Measurements from ENCODE around the gene TAX1BP1. TPM values are rescaled to one million over a fixed set of nuclear protein-coding genes. Genes with fewer than 3 reads are reported as not detected.

The TAX1BP1 gene
- total RNA-seq, 1 donor from 2014 or later, result 133 TPM

DNA sequence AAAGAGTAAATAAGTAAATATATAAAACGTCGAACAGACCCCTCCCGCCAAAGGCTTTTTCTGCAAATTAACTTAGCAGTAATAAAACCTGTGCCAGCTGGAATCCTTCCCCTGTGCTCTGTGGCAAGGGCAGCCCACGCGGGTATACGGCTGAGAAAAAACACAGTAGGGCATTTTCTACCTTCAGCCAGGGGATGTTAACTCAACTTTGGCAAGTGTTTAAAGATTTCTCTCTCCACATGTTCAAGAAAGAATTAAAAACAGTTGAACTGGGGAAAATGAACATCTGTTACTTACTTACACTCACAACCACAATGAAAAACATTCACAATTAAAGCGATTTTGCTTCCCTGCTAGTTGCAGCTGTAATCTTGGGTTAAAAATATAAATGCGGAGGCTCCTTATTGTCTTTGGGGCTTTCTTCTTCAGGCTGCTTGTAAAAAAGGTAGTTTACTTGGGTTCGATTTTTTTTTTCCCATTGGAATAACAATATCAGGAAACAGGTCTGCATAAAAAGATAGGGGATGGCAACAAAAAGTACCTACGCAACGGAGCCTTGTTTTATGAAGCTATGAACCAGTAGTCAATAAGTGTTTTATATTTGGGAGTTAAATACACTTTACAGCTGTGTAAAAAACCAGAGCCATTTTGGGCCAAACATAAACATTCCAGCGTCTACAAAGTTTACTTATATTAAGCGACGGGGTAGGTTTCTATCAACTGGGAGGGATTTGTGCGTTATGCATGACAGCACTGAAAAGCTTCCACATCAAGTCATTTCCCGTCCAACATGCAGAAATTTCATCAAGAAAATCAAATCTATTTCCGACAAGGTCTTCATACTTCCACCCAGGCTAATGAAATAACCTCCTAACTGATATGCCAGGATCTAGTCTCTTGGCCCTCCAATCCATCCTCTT, 132.7 kb downstream of the TAX1BP1 start:
- TF ChIP-seq EZH2 (IDR thresholded peaks at IDR 0.05; ENCODE audit: insufficient read depth, low read length), result no peak
- TF ChIP-seq, protein P1, sequence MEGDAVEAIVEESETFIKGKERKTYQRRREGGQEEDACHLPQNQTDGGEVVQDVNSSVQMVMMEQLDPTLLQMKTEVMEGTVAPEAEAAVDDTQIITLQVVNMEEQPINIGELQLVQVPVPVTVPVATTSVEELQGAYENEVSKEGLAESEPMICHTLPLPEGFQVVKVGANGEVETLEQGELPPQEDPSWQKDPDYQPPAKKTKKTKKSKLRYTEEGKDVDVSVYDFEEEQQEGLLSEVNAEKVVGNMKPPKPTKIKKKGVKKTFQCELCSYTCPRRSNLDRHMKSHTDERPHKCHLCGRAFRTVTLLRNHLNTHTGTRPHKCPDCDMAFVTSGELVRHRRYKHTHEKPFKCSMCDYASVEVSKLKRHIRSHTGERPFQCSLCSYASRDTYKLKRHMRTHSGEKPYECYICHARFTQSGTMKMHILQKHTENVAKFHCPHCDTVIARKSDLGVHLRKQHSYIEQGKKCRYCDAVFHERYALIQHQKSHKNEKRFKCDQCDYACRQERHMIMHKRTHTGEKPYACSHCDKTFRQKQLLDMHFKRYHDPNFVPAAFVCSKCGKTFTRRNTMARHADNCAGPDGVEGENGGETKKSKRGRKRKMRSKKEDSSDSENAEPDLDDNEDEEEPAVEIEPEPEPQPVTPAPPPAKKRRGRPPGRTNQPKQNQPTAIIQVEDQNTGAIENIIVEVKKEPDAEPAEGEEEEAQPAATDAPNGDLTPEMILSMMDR (IDR thresholded peaks at IDR 0.05; ENCODE audit: insufficient read depth, low read depth, low read length), result no peak
- Histone ChIP-seq H4K20me1 (ENCODE audit: insufficient read depth, low read length) (peaks cover 4% of the 10 kb centered on the region), H3K4me2 (ENCODE audit: low read length) (no peak overlapping the region), H3K27me3 (ENCODE audit: insufficient read depth, low read length) (no peaks in the 10 kb centered on the region), H2AFZ (ENCODE audit: low read depth, low read length) (no peak overlapping the region), H3K9me3 (ENCODE audit: insufficient read depth, low read depth, low read length) (no peaks in the 10 kb centered on the region), H3K79me2 (ENCODE audit: insufficient read depth, low read length) (no peaks in the 10 kb centered on the region), H3K4me3 (ENCODE audit: insufficient read depth, low read depth, low read length) (no peak overlapping the region), H3K4me1 (ENCODE audit: insufficient read depth, low read length) (peaks cover 7% of the 10 kb centered on the region), H3K27ac (ENCODE audit: low read depth, low read length) (no peak overlapping the region), H3K9ac (ENCODE audit: low read length) (no peak overlapping the region), H3K36me3 (ENCODE audit: insufficient read depth, low read length) (no peaks in the 10 kb centered on the region)
- H3K4me1 Mint-ChIP-seq (ENCODE audit: low read depth, unreplicated experiment), result peaks cover 11% of the 10 kb centered on the region
- H3K27ac Mint-ChIP-seq (ENCODE audit: unreplicated experiment), result no peak overlapping the region
- FAIRE-seq, result no peak
- peaks cover 5% of the 10 kb centered on the region for H3K9me3 Mint-ChIP-seq (ENCODE audit: unreplicated experiment)
- no peak for DNase-seq (ENCODE audit: low read depth)
- peaks cover 17% of the 10 kb centered on the region for H3K36me3 Mint-ChIP-seq (ENCODE audit: low read depth, unreplicated experiment)
- no peaks in the 10 kb centered on the region for H3K27me3 Mint-ChIP-seq (ENCODE audit: low read depth, unreplicated experiment)
- no peak overlapping the region for H3K4me3 Mint-ChIP-seq (ENCODE audit: unreplicated experiment)

DNA sequence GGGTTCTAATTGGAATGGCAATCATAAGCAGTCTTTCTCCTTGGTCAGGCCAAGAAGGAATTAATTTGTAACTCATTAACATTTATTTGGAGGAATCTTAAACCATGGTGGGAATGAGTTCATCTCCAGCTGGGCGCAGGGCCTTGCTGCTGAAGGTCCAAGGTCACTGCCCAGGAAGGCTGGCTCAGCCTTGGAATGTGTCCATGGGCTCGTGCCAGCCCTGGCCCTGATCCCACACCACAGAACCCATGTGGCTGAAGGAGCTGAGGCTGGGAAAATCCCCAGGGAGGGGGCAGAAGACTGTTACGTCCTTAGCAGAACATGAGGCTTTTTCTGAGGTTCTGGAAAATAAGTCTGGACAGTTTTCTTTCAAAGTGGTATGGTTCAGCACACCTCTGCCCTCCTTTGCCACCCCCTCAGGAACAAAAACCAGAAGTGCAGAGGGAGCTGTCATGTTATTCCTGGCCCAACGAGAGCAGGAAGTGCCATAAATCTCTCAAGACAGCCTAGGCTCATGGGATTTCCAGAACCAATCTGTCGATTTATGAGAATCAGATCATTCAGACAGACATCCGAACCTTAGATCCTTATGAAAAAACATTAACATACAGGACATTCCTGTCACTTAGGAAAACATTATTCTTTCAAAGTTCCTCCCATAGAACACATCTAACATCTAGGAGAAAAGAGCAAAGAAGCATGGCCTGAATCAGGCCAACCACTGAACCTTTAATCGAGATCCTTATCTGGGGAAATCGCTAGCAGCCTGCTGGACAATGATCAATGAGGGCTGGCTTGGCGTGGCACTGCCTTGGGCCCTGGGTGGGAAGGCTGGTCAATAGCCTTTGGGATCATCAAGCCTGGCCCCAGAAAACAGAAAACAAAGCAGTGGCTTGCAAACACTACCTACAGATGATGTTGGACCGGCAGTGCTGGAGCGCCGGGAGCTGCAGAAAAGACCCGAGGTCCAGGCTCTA, 134.3 kb downstream of the TAX1BP1 start:
- Histone ChIP-seq H3K36me3 (ENCODE audit: insufficient read depth, low read length) (no peaks in the 10 kb centered on the region), H3K79me2 (ENCODE audit: insufficient read depth, low read length) (no peaks in the 10 kb centered on the region), H3K4me1 (ENCODE audit: insufficient read depth, low read length) (peaks cover 7% of the 10 kb centered on the region), H2AFZ (ENCODE audit: low read depth, low read length) (no peak overlapping the region), H3K9me3 (ENCODE audit: insufficient read depth, low read depth, low read length) (no peaks in the 10 kb centered on the region), H3K27me3 (ENCODE audit: insufficient read depth, low read length) (no peaks in the 10 kb centered on the region), H3K27ac (ENCODE audit: low read depth, low read length) (no peak overlapping the region), H3K4me2 (ENCODE audit: low read length) (peak overlapping the region; percentile 54), H3K9ac (ENCODE audit: low read length) (no peak overlapping the region), H3K4me3 (ENCODE audit: insufficient read depth, low read depth, low read length) (no peak overlapping the region), H4K20me1 (ENCODE audit: insufficient read depth, low read length) (peaks cover 4% of the 10 kb centered on the region)
- peaks cover 5% of the 10 kb centered on the region for H3K36me3 Mint-ChIP-seq (ENCODE audit: low read depth, unreplicated experiment)
- FAIRE-seq (no peak), DNase-seq (ENCODE audit: low read depth) (peak; percentile 27)
- H3K27me3 Mint-ChIP-seq (ENCODE audit: low read depth, unreplicated experiment), result no peaks in the 10 kb centered on the region
- TF ChIP-seq EZH2 (IDR thresholded peaks at IDR 0.05; ENCODE audit: insufficient read depth, low read length), result no peak
- TF ChIP-seq, protein P1 (IDR thresholded peaks at IDR 0.05; ENCODE audit: insufficient read depth, low read depth, low read length), result no peak
- H3K27ac Mint-ChIP-seq (ENCODE audit: unreplicated experiment), result no peak overlapping the region
- H3K4me1 Mint-ChIP-seq (ENCODE audit: low read depth, unreplicated experiment), result peaks cover 5% of the 10 kb centered on the region
- H3K9me3 Mint-ChIP-seq (ENCODE audit: unreplicated experiment), result peaks cover 2% of the 10 kb centered on the region
- no peak overlapping the region for H3K4me3 Mint-ChIP-seq (ENCODE audit: unreplicated experiment)
